Measurements from ENCODE around the gene TBX15. TPM values are rescaled to one million over a fixed set of nuclear protein-coding genes. Genes with fewer than 3 reads are reported as not detected.
A peak's percentile ranks its signal among the peaks of the same experiment; 100 is the strongest.

TBX15 gene
- total and polyA plus RNA-seq, 9 of the 15 experiments (the other 6 are each of a cell fraction or from before 2014, with no cell fraction given), result 0.03 to 3.4 (median 2.3) TPM

DNA sequence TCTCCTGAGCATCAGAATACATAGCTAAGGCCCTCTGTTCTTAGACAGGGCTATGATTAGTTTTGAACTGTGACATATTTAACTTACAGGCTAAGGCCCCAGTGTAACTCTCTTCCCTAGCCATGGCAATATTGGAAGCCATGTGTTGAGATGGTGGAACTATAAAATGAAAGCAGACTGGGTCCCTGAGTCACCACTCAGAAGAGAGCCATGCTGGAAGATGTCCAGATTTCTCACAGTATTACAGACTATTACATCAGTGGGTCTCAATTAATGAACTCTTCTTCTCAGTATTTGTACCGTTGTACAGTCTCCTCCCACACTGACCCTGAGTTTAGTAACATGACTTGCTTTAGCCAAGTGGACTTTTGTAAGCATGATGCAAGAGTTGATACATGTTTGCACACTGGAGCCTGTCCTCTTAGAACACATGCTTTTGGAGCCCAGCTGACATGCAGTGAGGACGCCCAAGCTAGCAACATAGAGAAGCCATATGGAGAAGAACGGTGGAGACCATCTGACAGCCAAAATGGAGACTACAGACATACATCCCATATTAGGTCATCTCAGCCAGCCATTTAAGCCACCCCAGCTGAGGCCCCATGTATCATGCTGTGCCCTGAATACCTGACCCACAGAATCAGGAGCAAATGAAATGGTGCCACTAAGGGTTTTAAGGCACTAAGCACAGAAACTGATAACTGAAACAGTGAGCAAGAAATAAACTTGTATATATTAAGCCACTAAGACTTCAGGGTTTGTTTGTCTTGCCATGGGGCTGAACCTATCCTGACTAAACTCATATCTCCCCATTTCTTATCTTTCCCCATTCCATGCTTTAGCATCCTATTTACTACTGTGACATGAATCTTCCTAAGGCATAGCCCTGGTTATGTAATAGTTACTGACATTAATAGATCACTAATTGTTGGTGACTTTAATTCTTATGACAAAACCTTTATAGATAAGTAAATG lies 24.4 kb downstream of the TBX15 start (continued):
- TF ChIP-seq FOXJ2 (tag; IDR thresholded peaks at IDR 0.05) (no peak; the same call in none of the 2 replicates), BDP1 (IDR thresholded peaks at IDR 0.05; ENCODE audit: insufficient read depth, insufficient read length) (no peak), KLF1 (tag; IDR thresholded peaks at IDR 0.05) (no peak), ZNF140 (CRISPR knock-in tag; IDR thresholded peaks at IDR 0.05) (no peak), SOX6 (IDR thresholded peaks at IDR 0.05) (peak; percentile 74), RAD51 (IDR thresholded peaks at IDR 0.05; ENCODE audit: borderline replicate concordance, low read depth) (no peak), ZNF431 (CRISPR knock-in tag; IDR thresholded peaks at IDR 0.05) (no peak), KDM1A (IDR thresholded peaks at IDR 0.05) (no peak), NFIC (IDR thresholded peaks at IDR 0.05) (peak; percentile 78), KDM5B (IDR thresholded peaks at IDR 0.05; ENCODE audit: insufficient replicate concordance, low read depth, low read length) (no peak), ZNF239 (CRISPR knock-in tag; IDR thresholded peaks at IDR 0.05) (peak; percentile 61), ETV1 (tag; conservative IDR thresholded peaks at IDR 0.05; ENCODE audit: low read depth) (peak; percentile 51), TRIM24 (IDR thresholded peaks at IDR 0.05) (peak; percentile 94 to 98; a peak in 2 of 4 replicates), ZNF589 (CRISPR knock-in tag; IDR thresholded peaks at IDR 0.05; ENCODE audit: low read depth) (peak; percentile 99)
- TF ChIP-seq, protein P1, sequence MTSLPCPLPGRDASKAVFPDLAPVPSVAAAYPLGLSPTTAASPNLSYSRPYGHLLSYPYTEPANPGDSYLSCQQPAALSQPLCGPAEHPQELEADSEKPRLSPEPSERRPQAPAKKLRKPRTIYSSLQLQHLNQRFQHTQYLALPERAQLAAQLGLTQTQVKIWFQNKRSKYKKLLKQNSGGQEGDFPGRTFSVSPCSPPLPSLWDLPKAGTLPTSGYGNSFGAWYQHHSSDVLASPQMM (CRISPR knock-in tag; IDR thresholded peaks at IDR 0.05), result no peak
- TF ChIP-seq, protein P2, sequence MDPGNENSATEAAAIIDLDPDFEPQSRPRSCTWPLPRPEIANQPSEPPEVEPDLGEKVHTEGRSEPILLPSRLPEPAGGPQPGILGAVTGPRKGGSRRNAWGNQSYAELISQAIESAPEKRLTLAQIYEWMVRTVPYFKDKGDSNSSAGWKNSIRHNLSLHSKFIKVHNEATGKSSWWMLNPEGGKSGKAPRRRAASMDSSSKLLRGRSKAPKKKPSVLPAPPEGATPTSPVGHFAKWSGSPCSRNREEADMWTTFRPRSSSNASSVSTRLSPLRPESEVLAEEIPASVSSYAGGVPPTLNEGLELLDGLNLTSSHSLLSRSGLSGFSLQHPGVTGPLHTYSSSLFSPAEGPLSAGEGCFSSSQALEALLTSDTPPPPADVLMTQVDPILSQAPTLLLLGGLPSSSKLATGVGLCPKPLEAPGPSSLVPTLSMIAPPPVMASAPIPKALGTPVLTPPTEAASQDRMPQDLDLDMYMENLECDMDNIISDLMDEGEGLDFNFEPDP (CRISPR knock-in tag; IDR thresholded peaks at IDR 0.05), result no peak
- TF ChIP-seq, protein P3, sequence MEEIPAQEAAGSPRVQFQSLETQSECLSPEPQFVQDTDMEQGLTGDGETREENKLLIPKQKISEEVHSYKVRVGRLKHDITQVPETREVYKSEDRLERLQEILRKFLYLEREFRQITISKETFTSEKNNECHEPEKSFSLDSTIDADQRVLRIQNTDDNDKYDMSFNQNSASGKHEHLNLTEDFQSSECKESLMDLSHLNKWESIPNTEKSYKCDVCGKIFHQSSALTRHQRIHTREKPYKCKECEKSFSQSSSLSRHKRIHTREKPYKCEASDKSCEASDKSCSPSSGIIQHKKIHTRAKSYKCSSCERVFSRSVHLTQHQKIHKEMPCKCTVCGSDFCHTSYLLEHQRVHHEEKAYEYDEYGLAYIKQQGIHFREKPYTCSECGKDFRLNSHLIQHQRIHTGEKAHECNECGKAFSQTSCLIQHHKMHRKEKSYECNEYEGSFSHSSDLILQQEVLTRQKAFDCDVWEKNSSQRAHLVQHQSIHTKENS (CRISPR knock-in tag; IDR thresholded peaks at IDR 0.05), result no peak
- TF ChIP-seq, protein P4, sequence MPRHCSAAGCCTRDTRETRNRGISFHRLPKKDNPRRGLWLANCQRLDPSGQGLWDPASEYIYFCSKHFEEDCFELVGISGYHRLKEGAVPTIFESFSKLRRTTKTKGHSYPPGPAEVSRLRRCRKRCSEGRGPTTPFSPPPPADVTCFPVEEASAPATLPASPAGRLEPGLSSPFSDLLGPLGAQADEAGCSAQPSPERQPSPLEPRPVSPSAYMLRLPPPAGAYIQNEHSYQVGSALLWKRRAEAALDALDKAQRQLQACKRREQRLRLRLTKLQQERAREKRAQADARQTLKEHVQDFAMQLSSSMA (CRISPR knock-in tag; IDR thresholded peaks at IDR 0.05), result no peak
- TF ChIP-seq, protein P5, sequence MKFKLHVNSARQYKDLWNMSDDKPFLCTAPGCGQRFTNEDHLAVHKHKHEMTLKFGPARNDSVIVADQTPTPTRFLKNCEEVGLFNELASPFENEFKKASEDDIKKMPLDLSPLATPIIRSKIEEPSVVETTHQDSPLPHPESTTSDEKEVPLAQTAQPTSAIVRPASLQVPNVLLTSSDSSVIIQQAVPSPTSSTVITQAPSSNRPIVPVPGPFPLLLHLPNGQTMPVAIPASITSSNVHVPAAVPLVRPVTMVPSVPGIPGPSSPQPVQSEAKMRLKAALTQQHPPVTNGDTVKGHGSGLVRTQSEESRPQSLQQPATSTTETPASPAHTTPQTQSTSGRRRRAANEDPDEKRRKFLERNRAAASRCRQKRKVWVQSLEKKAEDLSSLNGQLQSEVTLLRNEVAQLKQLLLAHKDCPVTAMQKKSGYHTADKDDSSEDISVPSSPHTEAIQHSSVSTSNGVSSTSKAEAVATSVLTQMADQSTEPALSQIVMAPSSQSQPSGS (CRISPR knock-in tag; IDR thresholded peaks at IDR 0.05), result no peak
- TF ChIP-seq, protein P6, sequence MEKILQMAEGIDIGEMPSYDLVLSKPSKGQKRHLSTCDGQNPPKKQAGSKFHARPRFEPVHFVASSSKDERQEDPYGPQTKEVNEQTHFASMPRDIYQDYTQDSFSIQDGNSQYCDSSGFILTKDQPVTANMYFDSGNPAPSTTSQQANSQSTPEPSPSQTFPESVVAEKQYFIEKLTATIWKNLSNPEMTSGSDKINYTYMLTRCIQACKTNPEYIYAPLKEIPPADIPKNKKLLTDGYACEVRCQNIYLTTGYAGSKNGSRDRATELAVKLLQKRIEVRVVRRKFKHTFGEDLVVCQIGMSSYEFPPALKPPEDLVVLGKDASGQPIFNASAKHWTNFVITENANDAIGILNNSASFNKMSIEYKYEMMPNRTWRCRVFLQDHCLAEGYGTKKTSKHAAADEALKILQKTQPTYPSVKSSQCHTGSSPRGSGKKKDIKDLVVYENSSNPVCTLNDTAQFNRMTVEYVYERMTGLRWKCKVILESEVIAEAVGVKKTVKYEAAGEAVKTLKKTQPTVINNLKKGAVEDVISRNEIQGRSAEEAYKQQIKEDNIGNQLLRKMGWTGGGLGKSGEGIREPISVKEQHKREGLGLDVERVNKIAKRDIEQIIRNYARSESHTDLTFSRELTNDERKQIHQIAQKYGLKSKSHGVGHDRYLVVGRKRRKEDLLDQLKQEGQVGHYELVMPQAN (IDR thresholded peaks at IDR 0.05; ENCODE audit: borderline replicate concordance), result no peak
